HG02870 (cell line): Measurements from ENCODE around the gene NUCB1.
"Not testable (repeated sequence)": the region's sequence is repeated elsewhere in the genome, so short reads cannot be mapped to it uniquely, and the experiment has no call there.

ENCODE experiments used
- ATAC-seq: cut with Tn5 transposase; IDR thresholded peaks from one replicate; pipeline ENCODE4 v1.9.1; 2021; ENCODE audit warnings: mild to moderate bottlenecking, moderate library complexity; ENCODE audit not compliant: unreplicated experiment

Gene NUCB1

GRCh38 chr19:48905664-48906063 is 5.6 kb downstream of the NUCB1 start:
- ATAC-seq, result no peak

- ATAC-seq, result no peak
These were observed 6.2 kb downstream of the NUCB1 start for GRCh38 chr19:48906324-48906723.

GRCh38 chr19:48907671-48908070 is 7.6 kb downstream of the NUCB1 start:
- ATAC-seq, result no peak

- not testable (repeated sequence) for ATAC-seq
These were observed 9.4 kb downstream of the NUCB1 start for GRCh38 chr19:48909424-48910077.

- no peak for ATAC-seq
These were observed 10.7 kb downstream of the NUCB1 start for GRCh38 chr19:48910803-48911202.

- ATAC-seq, result no peak
These were observed 13.2 kb downstream of the NUCB1 start for GRCh38 chr19:48913114-48913889.

- ATAC-seq, result no peak
These were observed 14.1 kb downstream of the NUCB1 start for GRCh38 chr19:48914181-48914580.

- ATAC-seq, result no peak
These were observed 15.6 kb downstream of the NUCB1 start for GRCh38 chr19:48915757-48916156.

- no peak for ATAC-seq
These were observed 18.0 kb downstream of the NUCB1 start for GRCh38 chr19:48918071-48918470.

- no peak for ATAC-seq
These were observed 18.7 kb downstream of the NUCB1 start for GRCh38 chr19:48918801-48919247.

GRCh38 chr19:48919271-48919670 is 19.2 kb downstream of the NUCB1 start:
- not testable (repeated sequence) for ATAC-seq

- ATAC-seq, result no peak
These were observed 20.8 kb downstream of the NUCB1 start for GRCh38 chr19:48920949-48921348.

- ATAC-seq, result no peak
These were observed 21.8 kb downstream of the NUCB1 start for GRCh38 chr19:48921721-48922500.

- no peak for ATAC-seq
These were observed 22.7 kb downstream of the NUCB1 start for GRCh38 chr19:48922548-48923490.

- no peak for ATAC-seq
These were observed 25.2 kb downstream of the NUCB1 start for GRCh38 chr19:48925240-48925843.

- ATAC-seq, result not testable (repeated sequence)
These were observed 25.8 kb downstream of the NUCB1 start for GRCh38 chr19:48925890-48926289.

- no peak for ATAC-seq
These were observed 26.8 kb downstream of the NUCB1 start for GRCh38 chr19:48926909-48927308.

GRCh38 chr19:48927692-48928091 is 27.6 kb downstream of the NUCB1 start:
- not testable (repeated sequence) for ATAC-seq

GRCh38 chr19:48928164-48929025 is 28.3 kb downstream of the NUCB1 start:
- no peak for ATAC-seq
